OCI-M1 (cell line): ENCODE results near the gene CCR5.

Experiments
- DNase-seq: peaks from one replicate; lab custom pipeline; 2025; lab: John Stamatoyannopoulos, UW

Gene CCR5

DNA sequence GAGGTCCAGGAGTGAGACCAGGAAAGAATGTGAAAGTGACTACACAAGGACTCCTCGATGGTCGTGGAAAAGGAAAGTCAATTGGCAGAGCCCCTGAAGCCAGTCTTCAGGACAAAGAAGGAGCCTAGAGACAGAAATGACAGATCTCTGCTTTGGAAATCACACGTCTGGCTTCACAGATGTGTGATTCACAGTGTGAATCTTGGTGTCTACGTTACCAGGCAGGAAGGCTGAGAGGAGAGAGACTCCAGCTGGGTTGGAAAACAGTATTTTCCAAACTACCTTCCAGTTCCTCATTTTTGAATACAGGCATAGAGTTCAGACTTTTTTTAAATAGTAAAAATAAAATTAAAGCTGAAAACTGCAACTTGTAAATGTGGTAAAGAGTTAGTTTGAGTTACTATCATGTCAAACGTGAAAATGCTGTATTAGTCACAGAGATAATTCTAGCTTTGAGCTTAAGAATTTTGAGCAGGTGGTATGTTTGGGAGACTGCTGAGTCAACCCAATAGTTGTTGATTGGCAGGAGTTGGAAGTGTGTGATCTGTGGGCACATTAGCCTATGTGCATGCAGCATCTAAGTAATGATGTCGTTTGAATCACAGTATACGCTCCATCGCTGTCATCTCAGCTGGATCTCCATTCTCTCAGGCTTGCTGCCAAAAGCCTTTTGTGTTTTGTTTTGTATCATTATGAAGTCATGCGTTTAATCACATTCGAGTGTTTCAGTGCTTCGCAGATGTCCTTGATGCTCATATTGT is 10.8 kb upstream of the CCR5 start:
- DNase-seq: no peak

GRCh38 chr3:46360907-46361306 is 9.8 kb upstream of the CCR5 start:
- DNase-seq: peak; percentile 50

DNA sequence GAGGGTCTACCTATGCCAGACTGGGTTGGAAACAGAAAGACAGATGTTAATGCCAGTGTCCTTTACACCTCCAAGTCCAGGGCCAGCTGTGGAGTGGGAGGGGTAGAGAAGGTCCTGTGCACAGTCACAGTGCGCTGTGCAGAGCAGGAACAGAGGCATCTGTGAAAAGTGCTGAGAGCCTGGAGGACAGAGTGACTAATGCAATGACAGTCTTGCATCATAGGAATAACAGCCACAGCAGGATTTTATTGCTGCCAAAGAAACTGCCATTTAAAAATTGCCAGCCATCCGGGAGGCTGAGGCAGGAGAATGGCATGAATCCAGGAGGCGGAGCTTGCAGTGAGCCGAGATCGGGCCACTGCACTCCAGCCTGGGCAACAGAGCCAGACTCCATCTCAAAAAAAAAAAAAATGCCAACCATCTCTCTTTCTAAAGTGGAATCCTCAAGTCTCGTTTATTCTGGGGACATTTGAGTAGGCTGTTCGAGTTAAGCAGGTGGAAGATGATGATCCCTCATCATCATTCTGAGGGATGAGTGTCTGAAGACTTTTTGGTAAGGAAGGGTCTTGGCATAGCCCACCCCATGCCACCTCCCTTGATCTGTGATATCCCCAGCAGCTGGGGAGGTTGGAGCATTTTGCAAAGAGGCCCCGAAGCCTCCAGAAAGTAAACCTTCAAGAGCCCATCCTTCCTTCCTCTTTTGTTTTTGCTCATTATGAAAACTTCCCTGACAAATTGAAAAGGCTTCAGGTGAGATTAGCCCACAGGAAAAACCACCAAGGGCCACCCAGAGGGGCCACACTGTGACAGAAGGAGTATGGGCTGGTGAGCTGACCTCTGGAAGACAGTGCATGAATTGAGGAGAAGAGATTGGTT is 9.1 kb upstream of the CCR5 start:
- peak; percentile 58 for DNase-seq

DNA sequence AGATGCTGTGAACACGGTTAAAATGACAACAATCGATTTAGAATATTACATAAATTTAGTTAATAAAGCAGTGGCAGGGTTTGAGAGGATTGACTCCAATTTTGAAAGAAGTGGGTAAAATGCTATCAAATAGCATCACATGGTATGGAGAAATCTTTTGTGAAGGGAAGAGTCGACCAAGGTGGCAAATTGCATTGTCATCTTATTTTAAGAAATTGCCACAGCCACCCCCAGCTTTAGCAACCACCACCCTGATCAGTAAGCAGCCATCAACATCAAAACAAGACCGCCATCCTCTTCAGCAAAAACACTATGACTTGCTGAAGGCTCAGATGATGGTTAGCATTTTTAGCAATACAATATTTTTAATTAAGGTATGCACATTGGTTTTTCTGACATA is 5.7 kb upstream of the CCR5 start:
- no peak for DNase-seq

- DNase-seq: no peak
These were observed 4.8 kb upstream of the CCR5 start for GRCh38 chr3:46365737-46366524.

- no peak for DNase-seq
These were observed 2.9 kb upstream of the CCR5 start for GRCh38 chr3:46367811-46368210.

DNA sequence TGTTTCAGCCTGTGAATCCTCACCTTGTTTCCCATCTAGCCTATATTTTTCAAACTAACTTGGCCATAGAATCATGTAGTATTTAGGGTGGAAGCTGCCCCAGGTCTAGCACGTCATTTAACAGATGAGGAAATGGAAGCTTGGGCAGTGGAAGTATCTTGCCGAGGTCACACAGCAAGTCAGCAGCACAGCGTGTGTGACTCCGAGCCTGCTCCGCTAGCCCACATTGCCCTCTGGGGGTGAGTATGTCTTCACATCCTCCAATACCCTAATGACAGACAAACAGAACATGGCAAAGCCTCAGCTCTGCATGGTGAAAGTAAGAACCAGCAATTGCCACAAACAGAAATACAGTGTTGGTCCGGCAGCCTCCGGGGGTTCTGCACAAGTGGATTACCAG is 2.2 kb upstream of the CCR5 start:
- peak; percentile 93 for DNase-seq

GRCh38 chr3:46369151-46369550 is 1.6 kb upstream of the CCR5 start:
- DNase-seq: no peak

DNA sequence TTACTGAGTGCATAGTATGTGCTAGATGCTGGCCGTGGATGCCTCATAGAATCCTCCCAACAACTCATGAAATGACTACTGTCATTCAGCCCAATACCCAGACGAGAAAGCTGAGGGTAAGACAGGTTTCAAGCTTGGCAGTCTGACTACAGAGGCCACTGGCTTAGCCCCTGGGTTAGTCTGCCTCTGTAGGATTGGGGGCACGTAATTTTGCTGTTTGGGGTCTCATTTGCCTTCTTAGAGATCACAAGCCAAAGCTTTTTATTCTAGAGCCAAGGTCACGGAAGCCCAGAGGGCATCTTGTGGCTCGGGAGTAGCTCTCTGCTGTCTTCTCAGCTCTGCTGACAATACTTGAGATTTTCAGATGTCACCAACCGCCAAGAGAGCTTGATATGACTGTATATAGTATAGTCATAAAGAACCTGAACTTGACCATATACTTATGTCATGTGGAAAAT is 1.0 kb upstream of the CCR5 start:
- DNase-seq: no peak

DNA sequence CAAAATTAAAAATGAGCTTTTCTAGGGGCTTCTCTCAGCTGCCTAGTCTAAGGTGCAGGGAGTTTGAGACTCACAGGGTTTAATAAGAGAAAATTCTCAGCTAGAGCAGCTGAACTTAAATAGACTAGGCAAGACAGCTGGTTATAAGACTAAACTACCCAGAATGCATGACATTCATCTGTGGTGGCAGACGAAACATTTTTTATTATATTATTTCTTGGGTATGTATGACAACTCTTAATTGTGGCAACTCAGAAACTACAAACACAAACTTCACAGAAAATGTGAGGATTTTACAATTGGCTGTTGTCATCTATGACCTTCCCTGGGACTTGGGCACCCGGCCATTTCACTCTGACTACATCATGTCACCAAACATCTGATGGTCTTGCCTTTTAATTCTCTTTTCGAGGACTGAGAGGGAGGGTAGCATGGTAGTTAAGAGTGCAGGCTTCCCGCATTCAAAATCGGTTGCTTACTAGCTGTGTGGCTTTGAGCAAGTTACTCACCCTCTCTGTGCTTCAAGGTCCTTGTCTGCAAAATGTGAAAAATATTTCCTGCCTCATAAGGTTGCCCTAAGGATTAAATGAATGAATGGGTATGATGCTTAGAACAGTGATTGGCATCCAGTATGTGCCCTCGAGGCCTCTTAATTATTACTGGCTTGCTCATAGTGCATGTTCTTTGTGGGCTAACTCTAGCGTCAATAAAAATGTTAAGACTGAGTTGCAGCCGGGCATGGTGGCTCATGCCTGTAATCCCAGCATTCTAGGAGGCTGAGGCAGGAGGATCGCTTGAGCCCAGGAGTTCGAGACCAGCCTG is 984 bp downstream of the CCR5 start:
- no peak for DNase-seq

DNA sequence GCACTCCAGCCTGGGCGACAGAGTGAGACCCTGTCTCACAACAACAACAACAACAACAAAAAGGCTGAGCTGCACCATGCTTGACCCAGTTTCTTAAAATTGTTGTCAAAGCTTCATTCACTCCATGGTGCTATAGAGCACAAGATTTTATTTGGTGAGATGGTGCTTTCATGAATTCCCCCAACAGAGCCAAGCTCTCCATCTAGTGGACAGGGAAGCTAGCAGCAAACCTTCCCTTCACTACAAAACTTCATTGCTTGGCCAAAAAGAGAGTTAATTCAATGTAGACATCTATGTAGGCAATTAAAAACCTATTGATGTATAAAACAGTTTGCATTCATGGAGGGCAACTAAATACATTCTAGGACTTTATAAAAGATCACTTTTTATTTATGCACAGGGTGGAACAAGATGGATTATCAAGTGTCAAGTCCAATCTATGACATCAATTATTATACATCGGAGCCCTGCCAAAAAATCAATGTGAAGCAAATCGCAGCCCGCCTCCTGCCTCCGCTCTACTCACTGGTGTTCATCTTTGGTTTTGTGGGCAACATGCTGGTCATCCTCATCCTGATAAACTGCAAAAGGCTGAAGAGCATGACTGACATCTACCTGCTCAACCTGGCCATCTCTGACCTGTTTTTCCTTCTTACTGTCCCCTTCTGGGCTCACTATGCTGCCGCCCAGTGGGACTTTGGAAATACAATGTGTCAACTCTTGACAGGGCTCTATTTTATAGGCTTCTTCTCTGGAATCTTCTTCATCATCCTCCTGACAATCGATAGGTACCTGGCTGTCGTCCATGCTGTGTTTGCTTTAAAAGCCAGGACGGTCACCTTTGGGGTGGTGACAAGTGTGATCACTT is 2.0 kb downstream of the CCR5 start:
- DNase-seq: peak; percentile 74

GRCh38 chr3:46374755-46375154 is 4.0 kb downstream of the CCR5 start:
- no peak for DNase-seq

GRCh38 chr3:46375218-46375617 is 4.5 kb downstream of the CCR5 start:
- no peak for DNase-seq

DNA sequence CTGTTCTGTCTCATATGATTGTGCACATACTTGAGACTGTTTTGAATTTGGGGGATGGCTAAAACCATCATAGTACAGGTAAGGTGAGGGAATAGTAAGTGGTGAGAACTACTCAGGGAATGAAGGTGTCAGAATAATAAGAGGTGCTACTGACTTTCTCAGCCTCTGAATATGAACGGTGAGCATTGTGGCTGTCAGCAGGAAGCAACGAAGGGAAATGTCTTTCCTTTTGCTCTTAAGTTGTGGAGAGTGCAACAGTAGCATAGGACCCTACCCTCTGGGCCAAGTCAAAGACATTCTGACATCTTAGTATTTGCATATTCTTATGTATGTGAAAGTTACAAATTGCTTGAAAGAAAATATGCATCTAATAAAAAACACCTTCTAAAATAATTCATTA is 5.1 kb downstream of the CCR5 start:
- DNase-seq: no peak

DNA sequence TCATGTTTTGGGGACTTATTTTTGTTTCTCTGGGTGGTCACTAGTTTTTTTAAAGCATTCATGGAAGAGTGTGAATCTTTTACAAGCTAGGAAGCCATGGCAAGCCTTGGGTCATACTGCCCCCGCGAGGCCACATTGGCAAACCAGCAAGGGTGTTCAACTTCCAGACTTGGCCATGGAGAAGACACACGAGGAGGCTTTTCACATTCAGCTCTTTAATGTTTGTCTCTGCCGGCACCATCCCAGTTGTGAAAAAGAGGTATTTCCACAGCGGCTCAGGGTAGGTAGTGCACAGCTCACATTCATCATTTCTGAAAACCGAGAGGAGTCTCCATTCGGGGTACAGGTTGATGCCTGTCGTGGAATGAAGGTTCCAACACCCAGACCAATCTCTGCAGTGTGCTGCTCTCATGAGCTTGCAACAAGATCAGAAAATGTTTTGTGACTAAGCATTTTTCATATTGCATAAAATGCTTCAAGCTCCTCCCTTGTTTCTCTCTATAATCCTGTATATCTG is 7.7 kb downstream of the CCR5 start:
- peak; percentile 86 for DNase-seq

DNA sequence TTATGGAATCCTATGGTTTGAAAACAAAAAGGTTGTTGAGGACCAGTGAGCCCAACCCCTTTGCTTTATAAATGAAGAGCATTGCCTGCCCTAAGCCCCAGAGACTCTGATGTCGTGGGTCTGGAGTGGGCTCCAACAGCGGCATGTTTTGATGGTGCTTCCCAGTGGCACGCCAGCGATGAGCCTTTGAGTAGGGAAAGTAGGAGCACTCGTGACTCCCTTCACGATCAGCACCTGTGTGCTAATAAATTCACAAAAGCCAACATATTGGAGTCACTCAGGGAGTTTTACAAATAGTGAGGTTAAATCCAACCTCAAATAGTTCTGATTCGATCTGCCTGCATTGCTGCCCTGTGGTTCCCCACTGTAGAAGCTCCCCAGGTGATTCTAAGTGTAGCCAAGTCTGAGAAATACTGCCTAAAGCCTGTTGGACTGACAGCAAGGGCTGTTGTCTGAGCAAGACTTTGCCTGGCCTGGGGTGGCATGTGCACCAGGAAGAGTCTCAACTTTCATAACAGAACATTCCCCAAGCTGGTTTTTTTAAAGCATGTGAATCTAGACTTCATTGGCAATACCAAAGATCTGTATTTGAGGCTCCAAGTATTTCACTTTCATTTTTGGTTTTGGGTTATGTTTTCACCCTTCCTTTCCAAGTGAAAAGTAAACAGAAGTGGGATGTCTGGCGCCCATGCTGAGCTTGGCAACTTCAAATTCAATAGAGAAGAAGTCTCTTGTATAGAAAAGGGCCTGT is 9.9 kb downstream of the CCR5 start:
- peak; percentile 68 for DNase-seq

DNA sequence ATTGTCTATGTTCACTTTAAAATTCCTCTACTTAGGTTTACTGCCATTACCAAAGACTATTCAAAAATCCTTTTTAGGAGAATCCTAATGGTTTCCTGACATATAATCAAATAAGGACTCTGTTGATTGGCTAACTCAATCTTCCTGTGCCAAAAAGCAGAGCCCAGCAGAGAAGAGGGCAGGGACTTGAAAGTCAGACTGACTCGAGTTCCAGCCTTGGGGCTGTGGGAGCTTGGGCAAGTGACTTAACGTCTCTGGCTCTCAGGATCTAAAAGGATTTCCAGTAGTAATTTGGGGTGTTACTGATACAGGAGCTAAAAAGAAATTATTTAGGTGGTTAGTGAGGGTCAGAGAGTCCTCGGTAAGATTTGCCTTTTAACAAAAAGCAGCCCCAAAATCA is 10.9 kb downstream of the CCR5 start:
- no peak for DNase-seq

DNA sequence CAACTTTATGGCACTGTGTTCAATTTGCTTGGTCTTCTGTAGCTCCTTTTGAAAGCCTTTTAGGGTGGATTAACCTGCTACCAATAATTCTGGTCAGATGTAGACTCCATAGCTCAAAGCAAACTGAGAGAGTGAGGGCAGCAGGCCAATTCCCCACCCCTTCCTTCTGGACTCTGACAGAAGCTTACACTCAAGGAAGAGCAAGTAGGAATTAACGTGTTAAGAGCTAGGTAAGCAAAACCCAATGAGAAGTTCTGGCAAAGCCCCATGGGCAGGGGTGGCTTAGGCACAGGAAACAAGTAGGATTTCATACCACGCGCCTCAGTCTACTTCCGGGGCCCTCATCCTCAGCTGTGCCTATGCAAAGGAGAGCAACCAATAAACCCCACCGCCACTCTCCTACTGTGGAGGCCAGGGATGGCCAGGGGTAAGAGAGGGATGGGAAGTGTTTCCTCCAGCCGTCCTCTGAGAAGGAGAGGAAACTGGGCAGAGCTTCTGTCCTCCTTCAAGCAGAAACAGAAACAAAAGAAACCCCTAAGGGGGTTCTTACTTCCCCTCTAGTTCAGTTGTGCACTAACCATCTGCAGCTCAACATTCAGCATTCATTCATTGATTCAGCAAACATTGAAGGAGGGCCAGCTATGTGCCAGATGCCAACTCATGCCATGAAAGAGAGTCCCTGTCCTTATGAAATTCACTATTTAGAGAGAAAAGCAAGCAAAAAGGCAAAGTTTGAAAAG is 12.6 kb downstream of the CCR5 start:
- DNase-seq: no peak

- no peak for DNase-seq
These were observed 13.2 kb downstream of the CCR5 start for GRCh38 chr3:46383951-46384330.
